Natural killer cell (primary cell): ENCODE data around the gene ZNF217. TPM values are rescaled to one million over a fixed set of nuclear protein-coding genes. Genes with fewer than 3 reads are reported as not detected.
"Not testable (repeated sequence)": the region's sequence is repeated elsewhere in the genome, so short reads cannot be mapped to it uniquely, and the experiment has no call there.

Source experiments
- ATAC-seq, 3 donors: fragments of 150-1000 bp in 2 of 3; fragments of 200-7000 bp in 1 of 3; cut with Tn5 transposase; 1 replicate in 1 of 3; 2 replicates in 2 of 3; pipeline ENCODE4 v1.10.0; 2021; ENCODE audit warnings: mild to moderate bottlenecking in 2 of 3, moderate library complexity in 2 of 3
- DNase-seq, 2 donors: peaks; one replicate each; pipeline versions ENCODE4 v3.0.0 to v3.0.0-alpha.2; 2013 to 2021; ENCODE audit warnings: mixed read lengths in 1 of 2
- H3K27ac ChIP-seq: one replicate; pipeline ENCODE4 v1.5.1; 2013; ENCODE audit warnings: mild to moderate bottlenecking, low read length
- H3K27me3 ChIP-seq: one replicate; pipeline ENCODE4 v1.6.1; 2013; ENCODE audit warnings: low read length; ENCODE audit not compliant: control insufficient read depth, insufficient read depth
- H3K36me3 ChIP-seq: one replicate; pipeline ENCODE4 v1.6.1; 2013; ENCODE audit warnings: low read length; ENCODE audit not compliant: control insufficient read depth, insufficient read depth
- H3K4me1 ChIP-seq: one replicate; pipeline ENCODE4 v1.6.1; 2013; ENCODE audit warnings: low read length; ENCODE audit not compliant: control insufficient read depth, insufficient read depth
- H3K4me3 ChIP-seq: one replicate; pipeline ENCODE4 v1.5.1; 2013; ENCODE audit warnings: low read length
- H3K9me3 ChIP-seq: one replicate; pipeline ENCODE4 v1.6.1; 2013; ENCODE audit warnings: low read length; ENCODE audit not compliant: control insufficient read depth, insufficient read depth
- H3K27ac Mint-ChIP-seq, 2 donors: one replicate each; pipeline ENCODE4 v1.8.0; 2022; ENCODE audit warnings: mild to moderate bottlenecking in 2 of 2, mixed read lengths in 2 of 2, moderate library complexity in 1 of 2
- H3K27me3 Mint-ChIP-seq, 2 donors: one replicate each; pipeline ENCODE4 v1.8.0; 2022; ENCODE audit warnings: low read depth in 2 of 2, mixed read lengths in 2 of 2
- H3K36me3 Mint-ChIP-seq: one replicate; pipeline ENCODE4 v1.8.0; 2022; ENCODE audit warnings: mixed read lengths
- H3K4me1 Mint-ChIP-seq, 2 donors: one replicate each; pipeline ENCODE4 v1.8.0; 2022; ENCODE audit warnings: mixed read lengths in 2 of 2
- H3K4me3 Mint-ChIP-seq: one replicate; pipeline ENCODE4 v1.8.0; 2022; ENCODE audit warnings: mild to moderate bottlenecking, moderate library complexity, mixed read lengths
- H3K9me3 Mint-ChIP-seq, 2 donors: one replicate each; pipeline ENCODE4 v1.8.0; 2022; ENCODE audit warnings: mixed read lengths in 2 of 2
- WGBS: methylation state at CpG from one replicate; pipeline ENCODE4 v1.1.7; 2013; ENCODE audit warnings: missing lambda C conversion rate; ENCODE audit not compliant: insufficient coverage; 5-methylcytosine and 5-hydroxymethylcytosine counted together
- intact Hi-C: fragments of 100-400 bp; cut with micrococcal nuclease; formaldehyde crosslinking; loops from one replicate; pipeline ENCODE4 v1.14.2; 2022
- total RNA-seq, 4 donors: library from RNA; stranded (reverse); fragments of 120-200 nt in 1 of 4; gene quantifications; one replicate each; pipeline versions ENCODE4 v1.2.3 to v1.2.4, GENCODE V29; 2013 to 2022
- TF ChIP-seq, protein P1 (sequence below): fragments of 200-600 bp; IDR thresholded peaks from one replicate; pipeline ENCODE4 v1.8.0; 2022; ENCODE audit warnings: antibody characterized with exemption

Gene ZNF217
- total RNA-seq, 3 donors from 2014 or later (not counting 1 experiment from before 2014, with no cell fraction given): 56.1 to 69.1 (median 59.0) TPM

- Histone ChIP-seq H3K36me3 (peaks cover 50% of the 10 kb centered on the region), H3K4me1 (peaks cover 4% of the 10 kb centered on the region), H3K27ac (no peak overlapping the region), H3K9me3 (no peaks in the 10 kb centered on the region), H3K4me3 (no peak overlapping the region), H3K27me3 (no peaks in the 10 kb centered on the region)
- intact Hi-C loops: no loop called here
- Mint-ChIP-seq H3K27me3 (no peaks in the 10 kb centered on the region), H3K4me1 (peaks cover 10 to 16% of the 10 kb centered on the region in 2 donors), H3K36me3 (no peaks in the 10 kb centered on the region), H3K9me3 (no peaks in the 10 kb centered on the region), H3K27ac (no peak overlapping the region), H3K4me3 (no peak overlapping the region)
- ATAC-seq (no peak), DNase-seq (no peak)
- TF ChIP-seq, protein P1, sequence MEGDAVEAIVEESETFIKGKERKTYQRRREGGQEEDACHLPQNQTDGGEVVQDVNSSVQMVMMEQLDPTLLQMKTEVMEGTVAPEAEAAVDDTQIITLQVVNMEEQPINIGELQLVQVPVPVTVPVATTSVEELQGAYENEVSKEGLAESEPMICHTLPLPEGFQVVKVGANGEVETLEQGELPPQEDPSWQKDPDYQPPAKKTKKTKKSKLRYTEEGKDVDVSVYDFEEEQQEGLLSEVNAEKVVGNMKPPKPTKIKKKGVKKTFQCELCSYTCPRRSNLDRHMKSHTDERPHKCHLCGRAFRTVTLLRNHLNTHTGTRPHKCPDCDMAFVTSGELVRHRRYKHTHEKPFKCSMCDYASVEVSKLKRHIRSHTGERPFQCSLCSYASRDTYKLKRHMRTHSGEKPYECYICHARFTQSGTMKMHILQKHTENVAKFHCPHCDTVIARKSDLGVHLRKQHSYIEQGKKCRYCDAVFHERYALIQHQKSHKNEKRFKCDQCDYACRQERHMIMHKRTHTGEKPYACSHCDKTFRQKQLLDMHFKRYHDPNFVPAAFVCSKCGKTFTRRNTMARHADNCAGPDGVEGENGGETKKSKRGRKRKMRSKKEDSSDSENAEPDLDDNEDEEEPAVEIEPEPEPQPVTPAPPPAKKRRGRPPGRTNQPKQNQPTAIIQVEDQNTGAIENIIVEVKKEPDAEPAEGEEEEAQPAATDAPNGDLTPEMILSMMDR: no peak
- 97% methylated on average over 11 of the region's 11 CpGs for WGBS
These were observed 28.4 kb downstream of the ZNF217 start for GRCh38 chr20:53565254-53565653.

GRCh38 chr20:53562104-53562764 lies 31.4 kb downstream of the ZNF217 start:
- H3K27ac Mint-ChIP-seq, H3K9me3 Mint-ChIP-seq, H3K36me3 Mint-ChIP-seq, H3K9me3 ChIP-seq, H3K27ac ChIP-seq, intact Hi-C loops, H3K27me3 ChIP-seq, H3K27me3 Mint-ChIP-seq, H3K4me3 ChIP-seq, H3K4me1 Mint-ChIP-seq, DNase-seq, H3K4me3 Mint-ChIP-seq, H3K4me1 ChIP-seq, ATAC-seq: not testable (repeated sequence)
- WGBS: 97% methylated on average over 9 of the region's 9 CpGs
- peaks cover 23% of the 10 kb centered on the region for H3K36me3 ChIP-seq

GRCh38 chr20:53561505-53561904 lies 32.1 kb downstream of the ZNF217 start:
- intact Hi-C loops: no loop called here
- no peak overlapping the region for H3K4me3 Mint-ChIP-seq
- 83% methylated on average over 2 of the region's 5 CpGs for WGBS

GRCh38 chr20:53559816-53560215 lies 33.8 kb downstream of the ZNF217 start:
- H3K4me3 Mint-ChIP-seq: no peak overlapping the region
- no peaks in the 10 kb centered on the region for H3K36me3 Mint-ChIP-seq
- WGBS: 100% methylated on average over 5 of the region's 7 CpGs
- intact Hi-C loops: no loop called here
- Histone ChIP-seq H3K27ac (no peak overlapping the region), H3K9me3 (no peaks in the 10 kb centered on the region), H3K36me3 (peaks cover 1% of the 10 kb centered on the region), H3K4me3 (no peak overlapping the region), H3K27me3 (no peaks in the 10 kb centered on the region), H3K4me1 (peaks cover 4% of the 10 kb centered on the region)
- no peaks in the 10 kb centered on the region for H3K9me3 Mint-ChIP-seq
- no peaks in the 10 kb centered on the region for H3K27me3 Mint-ChIP-seq
- TF ChIP-seq, protein P1: no peak
- peaks cover 0 to 5% of the 10 kb centered on the region in 2 donors for H3K4me1 Mint-ChIP-seq
- DNase-seq (no peak), ATAC-seq (no peak)
- H3K27ac Mint-ChIP-seq: no peak overlapping the region

More at GRCh38 chr20:53561505-53561904, 32.1 kb downstream of the ZNF217 start:
- Histone ChIP-seq H3K9me3 (no peaks in the 10 kb centered on the region), H3K36me3 (peaks cover 16% of the 10 kb centered on the region), H3K27ac (no peak overlapping the region), H3K4me1 (peaks cover 4% of the 10 kb centered on the region), H3K4me3 (no peak overlapping the region), H3K27me3 (no peaks in the 10 kb centered on the region)
- Mint-ChIP-seq H3K4me1 (peaks cover 0 to 5% of the 10 kb centered on the region in 2 donors), H3K36me3 (no peaks in the 10 kb centered on the region), H3K27me3 (no peaks in the 10 kb centered on the region), H3K9me3 (no peaks in the 10 kb centered on the region), H3K27ac (no peak overlapping the region)
- TF ChIP-seq, protein P1: no peak
- DNase-seq (no peak), ATAC-seq (no peak)
